ENCODE results near the gene TCEA2. TPM values are rescaled to one million over a fixed set of nuclear protein-coding genes. Genes with fewer than 3 reads are reported as not detected.
A peak's percentile ranks its signal among the peaks of the same experiment; 100 is the strongest.

TCEA2 gene
- total RNA-seq, 1 experiment from 2014 or later: 48.3 TPM

- no peaks in the 10 kb centered on the region for H3K27me3 ChIP-seq (replicated peaks; ENCODE audit: control insufficient read depth, insufficient read depth, low read length)
- no TSS peak for BruUV-seq (replicated peaks)
- TF ChIP-seq CTCF (IDR thresholded peaks at IDR 0.05; ENCODE audit: insufficient read depth in 1 of 2, low read depth in 1 of 2, low read length in 1 of 2, severe bottlenecking in 1 of 2, unreplicated experiment in 1 of 2): no peak
- H3K36me3 ChIP-seq (ENCODE audit: control insufficient read depth, insufficient read depth, low read length): peaks cover 46% of the 10 kb centered on the region
- intact Hi-C loops (cut with micrococcal nuclease; ENCODE audit: unreplicated experiment): no loop called here
- Mint-ChIP-seq H3K4me3 (ENCODE audit: unreplicated experiment) (no peak overlapping the region), H3K9me3 (ENCODE audit: unreplicated experiment) (no peaks in the 10 kb centered on the region), H3K27ac (ENCODE audit: unreplicated experiment) (peak overlapping the region; percentile 9), H3K4me1 (ENCODE audit: low read depth, unreplicated experiment) (peaks cover 35% of the 10 kb centered on the region), H3K27me3 (ENCODE audit: insufficient read depth, unreplicated experiment) (no peaks in the 10 kb centered on the region), H3K36me3 (ENCODE audit: insufficient read depth, unreplicated experiment) (peaks cover 100% of the 10 kb centered on the region)
- peaks cover 36% of the 10 kb centered on the region for H3K4me1 ChIP-seq
- ChIA-PET CTCF (interaction anchor here (0.6 to 3.2 kb wide), 2 partner anchors 11 to 647 kb away, joined by 4 to 17 read pairs; no protein-coding TSS in a partner anchor), POLR2A (no interaction called here)
- H3K4me3 ChIP-seq (ENCODE audit: low read depth, low read length): no peak overlapping the region
- no peaks in the 10 kb centered on the region for H3K9me3 ChIP-seq
- peak in 1 of 2 experiments; percentile 47 for DNase-seq
These were observed 34.9 kb upstream of the TCEA2 start for GRCh38 chr20:64027981-64028685.

GRCh38 chr20:64029293-64030117 lies 33.5 kb upstream of the TCEA2 start:
- CTCF ChIA-PET: interaction anchor here (1.1 to 3.2 kb wide), 3 partner anchors 9 to 49 kb away, joined by 4 to 18 read pairs (median 17); partner anchors contain the start of gene PRPF6
- no TSS peak for BruUV-seq (replicated peaks)
- Histone ChIP-seq H3K27me3 (replicated peaks; ENCODE audit: control insufficient read depth, insufficient read depth, low read length) (no peaks in the 10 kb centered on the region), H3K4me1 (peaks cover 24% of the 10 kb centered on the region), H3K9me3 (no peaks in the 10 kb centered on the region), H3K4me3 (ENCODE audit: low read depth, low read length) (no peak overlapping the region), H3K36me3 (ENCODE audit: control insufficient read depth, insufficient read depth, low read length) (peaks cover 42% of the 10 kb centered on the region)
- H3K27ac Mint-ChIP-seq (ENCODE audit: unreplicated experiment): no peak overlapping the region
- no peaks in the 10 kb centered on the region for H3K27me3 Mint-ChIP-seq (ENCODE audit: insufficient read depth, unreplicated experiment)
- peaks cover 100% of the 10 kb centered on the region for H3K36me3 Mint-ChIP-seq (ENCODE audit: insufficient read depth, unreplicated experiment)
- H3K4me1 Mint-ChIP-seq (ENCODE audit: low read depth, unreplicated experiment): peaks cover 21% of the 10 kb centered on the region
- no peak overlapping the region for H3K4me3 Mint-ChIP-seq (ENCODE audit: unreplicated experiment)
- peak in 1 of 2 experiments; percentile 41 for DNase-seq
- intact Hi-C loops (cut with micrococcal nuclease; ENCODE audit: unreplicated experiment): no loop called here
- no peaks in the 10 kb centered on the region for H3K9me3 Mint-ChIP-seq (ENCODE audit: unreplicated experiment)
- POLR2A ChIA-PET: no interaction called here
- no peak for TF ChIP-seq CTCF (IDR thresholded peaks at IDR 0.05; ENCODE audit: insufficient read depth in 1 of 2, low read depth in 1 of 2, low read length in 1 of 2, severe bottlenecking in 1 of 2, unreplicated experiment in 1 of 2)

- Histone ChIP-seq H3K9me3 (no peaks in the 10 kb centered on the region), H3K36me3 (ENCODE audit: control insufficient read depth, insufficient read depth, low read length) (peaks cover 34% of the 10 kb centered on the region), H3K27me3 (replicated peaks; ENCODE audit: control insufficient read depth, insufficient read depth, low read length) (no peaks in the 10 kb centered on the region), H3K4me1 (peaks cover 13% of the 10 kb centered on the region), H3K4me3 (ENCODE audit: low read depth, low read length) (no peak overlapping the region)
- Mint-ChIP-seq H3K9me3 (ENCODE audit: unreplicated experiment) (no peaks in the 10 kb centered on the region), H3K27ac (ENCODE audit: unreplicated experiment) (no peak overlapping the region), H3K36me3 (ENCODE audit: insufficient read depth, unreplicated experiment) (peaks cover 100% of the 10 kb centered on the region), H3K4me3 (ENCODE audit: unreplicated experiment) (no peak overlapping the region), H3K4me1 (ENCODE audit: low read depth, unreplicated experiment) (peaks cover 13% of the 10 kb centered on the region), H3K27me3 (ENCODE audit: insufficient read depth, unreplicated experiment) (no peaks in the 10 kb centered on the region)
- no peak for TF ChIP-seq CTCF (IDR thresholded peaks at IDR 0.05; ENCODE audit: insufficient read depth in 1 of 2, low read depth in 1 of 2, low read length in 1 of 2, severe bottlenecking in 1 of 2, unreplicated experiment in 1 of 2)
- ChIA-PET POLR2A (no interaction called here), CTCF (interaction anchor here (0.6 to 1.5 kb wide), 3 partner anchors 8 to 90 kb away, joined by 3 to 18 read pairs (median 4); partner anchors contain the start of gene PRPF6)
- intact Hi-C loops (cut with micrococcal nuclease; ENCODE audit: unreplicated experiment): no loop called here
- BruUV-seq (replicated peaks): no TSS peak
- peak; percentile 76 to 80 for DNase-seq
These were observed 32.4 kb upstream of the TCEA2 start for GRCh38 chr20:64030371-64031134.
